H9 (cell line): ENCODE measurements around the gene TCF7L2. TPM values are rescaled to one million over a fixed set of nuclear protein-coding genes. Genes with fewer than 3 reads are reported as not detected.

Experiments
- DNase-seq: peaks from one replicate; pipeline ENCODE4 v3.0.0-alpha.2; 2017
- H2AFZ ChIP-seq: one replicate; pipeline ENCODE4 v1.6.1; 2013; ENCODE audit warnings: mild to moderate bottlenecking, low read length, control low read depth, moderate library complexity
- H2AK5ac ChIP-seq: 2 replicates; pipeline ENCODE4 v1.6.1; 2013; ENCODE audit warnings: low read length, control low read depth, mixed read lengths; ENCODE audit not compliant: insufficient read length
- H2BK120ac ChIP-seq: one replicate; pipeline ENCODE4 v1.6.1; 2013; ENCODE audit warnings: low read depth, mild to moderate bottlenecking, low read length, control low read depth, inconsistent platforms; ENCODE audit not compliant: poor library complexity, severe bottlenecking
- H2BK12ac ChIP-seq: 2 replicates; pipeline ENCODE4 v1.6.1; 2013; ENCODE audit warnings: low read length, control low read depth, mixed read lengths, low read depth; ENCODE audit not compliant: insufficient read length
- H2BK15ac ChIP-seq: 2 replicates; pipeline ENCODE4 v1.6.1; 2013; ENCODE audit warnings: low read depth, low read length, control low read depth
- H2BK20ac ChIP-seq: one replicate; pipeline ENCODE4 v1.6.1; 2013; ENCODE audit warnings: low read depth, mild to moderate bottlenecking, low read length, control low read depth, inconsistent platforms; ENCODE audit not compliant: poor library complexity, severe bottlenecking
- H2BK5ac ChIP-seq: 2 replicates; pipeline ENCODE4 v1.6.1; 2013; ENCODE audit warnings: low read length, control low read depth, mixed read lengths; ENCODE audit not compliant: insufficient read length
- H3K14ac ChIP-seq: 2 replicates; pipeline ENCODE4 v1.6.1; 2013; ENCODE audit warnings: low read length, control low read depth; ENCODE audit not compliant: insufficient read depth
- H3K18ac ChIP-seq: 2 replicates; pipeline ENCODE4 v1.6.1; 2013; ENCODE audit warnings: low read depth, mild to moderate bottlenecking, mixed read lengths, low read length, control low read depth; ENCODE audit not compliant: insufficient read length
- H3K23ac ChIP-seq: 2 replicates; pipeline ENCODE4 v1.6.1; 2013; ENCODE audit warnings: low read length, control low read depth, mixed read lengths, low read depth; ENCODE audit not compliant: insufficient read length
- H3K23me2 ChIP-seq: 2 replicates; pipeline ENCODE4 v1.6.1; 2013; ENCODE audit warnings: low read depth, mild to moderate bottlenecking, mixed read lengths, low read length, control low read depth; ENCODE audit not compliant: insufficient read length, poor library complexity, severe bottlenecking
- H3K27ac ChIP-seq: 2 replicates; pipeline ENCODE4 v1.5.1; 2013; ENCODE audit warnings: low read length, control low read depth, mixed read lengths, low read depth; ENCODE audit not compliant: insufficient read length
- H3K27me3 ChIP-seq: 2 replicates; pipeline ENCODE4 v1.6.1; 2013; ENCODE audit warnings: low read length, control low read depth, inconsistent platforms; ENCODE audit not compliant: insufficient read depth
- H3K4ac ChIP-seq: 2 replicates; pipeline ENCODE4 v1.6.1; 2013; ENCODE audit warnings: low read depth, mild to moderate bottlenecking, control low read depth, inconsistent platforms, low read length, moderate library complexity
- H3K4me1 ChIP-seq: 2 replicates; pipeline ENCODE4 v1.6.1; 2013; ENCODE audit warnings: low read length, control low read depth, inconsistent platforms; ENCODE audit not compliant: insufficient read depth
- H3K4me2 ChIP-seq: 2 replicates; pipeline ENCODE4 v1.6.1; 2013; ENCODE audit warnings: low read length, control low read depth, mixed read lengths; ENCODE audit not compliant: insufficient read length, insufficient read depth
- H3K56ac ChIP-seq: 2 replicates; pipeline ENCODE4 v1.6.1; 2013; ENCODE audit warnings: low read depth, mild to moderate bottlenecking, mixed read lengths, low read length, control low read depth; ENCODE audit not compliant: insufficient read length
- H3K79me1 ChIP-seq: 2 replicates; pipeline ENCODE4 v1.6.1; 2013; ENCODE audit warnings: low read depth, mild to moderate bottlenecking, moderate library complexity, low read length, control low read depth, inconsistent platforms; ENCODE audit not compliant: insufficient read depth, poor library complexity, severe bottlenecking
- H3K79me2 ChIP-seq: 2 replicates; pipeline ENCODE4 v1.6.1; 2013; ENCODE audit warnings: low read length, control low read depth, inconsistent platforms; ENCODE audit not compliant: insufficient read depth
- H3K9ac ChIP-seq: 2 replicates; pipeline ENCODE4 v1.6.1; 2013; ENCODE audit warnings: low read length, control low read depth, mixed read lengths; ENCODE audit not compliant: insufficient read length; ENCODE audit errors: extremely low read depth
- H3K9me3 ChIP-seq: one replicate; pipeline ENCODE4 v1.6.1; 2013; ENCODE audit warnings: low read depth, low read length, inconsistent platforms; ENCODE audit not compliant: control insufficient read depth
- H3T11ph ChIP-seq: one replicate; pipeline ENCODE4 v1.6.1; 2013; ENCODE audit warnings: mild to moderate bottlenecking, low read length, control low read depth, inconsistent platforms
- H4K20me1 ChIP-seq: one replicate; pipeline ENCODE4 v1.6.1; 2013; ENCODE audit not compliant: control insufficient read depth, insufficient read length, insufficient read depth
- H4K5ac ChIP-seq: 2 replicates; pipeline ENCODE4 v1.6.1; 2013; ENCODE audit warnings: low read depth, mild to moderate bottlenecking, mixed read lengths, low read length, control low read depth; ENCODE audit not compliant: insufficient read length
- H4K8ac ChIP-seq: replicated peaks from 2 replicates; pipeline ENCODE4 v1.6.1; 2013; ENCODE audit warnings: low read length, control low read depth, mixed read lengths, low read depth; ENCODE audit not compliant: insufficient read length
- H4K91ac ChIP-seq: 2 replicates; pipeline ENCODE4 v1.6.1; 2013; ENCODE audit warnings: low read depth, mild to moderate bottlenecking, moderate library complexity, mixed read lengths, low read length, control low read depth; ENCODE audit not compliant: insufficient read length
- H3K27ac Mint-ChIP-seq, 3 experiments: 2 replicates in 2 of 3; 3 replicates in 1 of 3; pipeline ENCODE4 v1.8.0; 2020 to 2021; ENCODE audit warnings: mixed read lengths in 3 of 3, mild to moderate bottlenecking in 1 of 3, moderate library complexity in 1 of 3
- H3K27me3 Mint-ChIP-seq: 2 replicates; pipeline ENCODE4 v1.8.0; 2021; ENCODE audit warnings: low read depth, mild to moderate bottlenecking, moderate library complexity, mixed read lengths
- H3K36me3 Mint-ChIP-seq, 3 experiments: 2 replicates in 2 of 3; 3 replicates in 1 of 3; pipeline ENCODE4 v1.8.0; 2020 to 2021; ENCODE audit warnings: low read depth in 3 of 3, mixed read lengths in 3 of 3; ENCODE audit not compliant: insufficient read depth in 1 of 3
- H3K4me1 Mint-ChIP-seq, 2 experiments: 2 replicates each; pipeline ENCODE4 v1.8.0; 2020; ENCODE audit warnings: mixed read lengths in 2 of 2
- H3K4me3 Mint-ChIP-seq, 2 experiments: 2 replicates in 1 of 2; 3 replicates in 1 of 2; pipeline ENCODE4 v1.8.0; 2020 to 2021; ENCODE audit warnings: mild to moderate bottlenecking in 2 of 2, mixed read lengths in 2 of 2, moderate library complexity in 1 of 2
- H3K9me3 Mint-ChIP-seq, 2 experiments: 2 replicates in 1 of 2; 3 replicates in 1 of 2; pipeline ENCODE4 v1.8.0; 2020; ENCODE audit warnings: mild to moderate bottlenecking in 2 of 2, mixed read lengths in 2 of 2, moderate library complexity in 1 of 2
- CTCF ChIP-seq: fragments of 200-600 bp; sonication (generic); conservative IDR thresholded peaks from 3 replicates; pipeline ENCODE4 v1.8.0; 2021; ENCODE audit warnings: antibody characterized with exemption, mild to moderate bottlenecking
- WGBS: extraction: QIAGEN DNeasy Blood & Tissue Kit; methylation state at CpG from one replicate; pipeline ENCODE4 v1.1.7; 2013; ENCODE audit warnings: missing lambda C conversion rate, low lambda C conversion rate, mixed read lengths; ENCODE audit not compliant: insufficient read length; ENCODE audit errors: extremely low coverage; 5-methylcytosine and 5-hydroxymethylcytosine counted together
- total RNA-seq: library from RNA; stranded (reverse); gene quantifications from 2 replicates; pipeline ENCODE4 v1.2.1, GENCODE V29; 2021

Gene TCF7L2
- total RNA-seq, 1 experiment from 2014 or later = 71.1 TPM

DNA sequence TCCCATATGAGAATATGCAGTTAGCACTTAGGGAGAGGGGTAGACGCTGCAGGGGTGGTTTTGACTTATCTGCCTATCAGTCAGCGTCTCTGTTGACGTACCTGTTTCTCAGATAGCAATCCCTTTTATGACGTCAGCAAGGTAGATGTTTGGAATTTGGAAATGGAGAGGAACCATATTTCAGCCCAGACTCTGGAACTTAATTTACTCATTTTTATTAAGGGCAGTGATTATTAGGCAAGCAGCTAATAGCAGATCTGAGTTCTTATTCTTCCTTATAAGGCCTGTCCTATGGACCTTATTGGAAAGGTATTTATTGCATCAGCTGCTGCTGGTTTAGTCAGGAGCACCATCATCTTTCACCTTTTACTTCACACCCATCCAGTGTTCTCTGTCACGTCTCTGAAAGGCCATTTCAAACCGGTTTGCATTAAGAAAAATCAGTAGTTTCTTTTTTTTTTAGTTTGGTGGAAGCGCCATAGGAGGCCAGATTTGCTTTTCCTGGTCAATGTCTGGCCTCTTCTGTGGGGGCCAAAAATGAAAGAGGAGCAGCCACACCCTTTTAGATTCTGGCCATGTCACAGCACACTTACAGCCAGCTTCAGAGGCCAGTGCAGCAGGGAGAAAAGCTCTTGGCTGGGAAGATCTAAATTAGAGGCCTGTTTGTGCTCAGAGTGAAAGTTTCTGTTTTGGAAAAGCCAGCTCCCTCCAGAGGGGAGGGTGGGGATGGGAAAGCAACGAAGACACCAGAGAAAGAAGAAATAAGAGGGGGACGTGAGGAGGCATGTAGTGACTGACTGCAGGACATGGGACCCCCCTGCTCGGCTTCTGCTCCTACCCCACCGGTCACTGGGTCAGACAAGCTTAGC lies 146.3 kb downstream of the TCF7L2 start:
- Histone ChIP-seq H4K8ac (no peak overlapping the region), H3K4ac (no peak overlapping the region), H2BK120ac (no peak overlapping the region), H3K4me1 (peaks cover 7% of the 10 kb centered on the region; the same call in 1 of the 2 replicates), H3K18ac (no peak overlapping the region), H3T11ph (no peak overlapping the region), H2BK5ac (no peak overlapping the region), H3K79me2 (no peaks in the 10 kb centered on the region; the same call in 1 of the 2 replicates), H4K91ac (no peak overlapping the region), H3K9me3 (no peaks in the 10 kb centered on the region), H3K27ac (no peak overlapping the region), H3K14ac (no peak overlapping the region), H3K4me2 (no peak overlapping the region), H2BK15ac (no peak overlapping the region), H2AFZ (no peak overlapping the region), H3K56ac (no peak overlapping the region), H4K20me1 (no peaks in the 10 kb centered on the region), H3K27me3 (no peaks in the 10 kb centered on the region), H2BK12ac (no peak overlapping the region), H3K23me2 (no peaks in the 10 kb centered on the region), H2BK20ac (no peak overlapping the region), H3K9ac (no peak overlapping the region), H4K5ac (no peak overlapping the region), H2AK5ac (no peak overlapping the region), H3K23ac (no peak overlapping the region), H3K79me1 (peaks cover 20% of the 10 kb centered on the region)
- Mint-ChIP-seq H3K27ac (peak overlapping the region in 2 of 3 experiments; percentile 86 to 91; a peak in 5 of 7 replicates), H3K4me3 (no peak overlapping the region), H3K36me3 (peaks cover 19 to 79% (median 74%) of the 10 kb centered on the region in 3 experiments; a peak in 6 of 7 replicates), H3K27me3 (no peaks in the 10 kb centered on the region), H3K4me1 (peaks cover 46 to 53% of the 10 kb centered on the region in 2 experiments), H3K9me3 (no peaks in the 10 kb centered on the region)
- no peak for TF ChIP-seq CTCF
- no CpG with 5 or more reads among the region's 11 CpGs for WGBS
- DNase-seq = peak; percentile 3
